ENCODE data around the gene SMPDL3A. TPM values are rescaled to one million over a fixed set of nuclear protein-coding genes. Genes with fewer than 3 reads are reported as not detected.
"Not testable (repeated sequence)": the region's sequence is repeated elsewhere in the genome, so short reads cannot be mapped to it uniquely, and the experiment has no call there.

The SMPDL3A gene
- 8.4 and 9.6 TPM in 2 replicates for total RNA-seq

- DNase-seq (ENCODE audit: low read depth), result peak; percentile 71
Measured at GRCh38 chr6:122789182-122790027, at the start of gene SMPDL3A. Gene SMPDL3A, plus strand, starts transcription at chr6:122789258. Its CDS starts 89 bp downstream, at chr6:122789347.

- no peak for DNase-seq (ENCODE audit: low read depth)
Measured at GRCh38 chr6:122740091-122740490, 49.0 kb upstream of the SMPDL3A start.

GRCh38 chr6:122740936-122741335 lies 48.1 kb upstream of the SMPDL3A start:
- DNase-seq (ENCODE audit: low read depth), result no peak

- DNase-seq (ENCODE audit: low read depth), result peak; percentile 7
Measured at GRCh38 chr6:122744247-122744646, 44.8 kb upstream of the SMPDL3A start.

- DNase-seq (ENCODE audit: low read depth), result not testable (repeated sequence)
Measured at GRCh38 chr6:122744856-122745255, 44.2 kb upstream of the SMPDL3A start.

GRCh38 chr6:122746688-122747087 lies 42.4 kb upstream of the SMPDL3A start:
- DNase-seq (ENCODE audit: low read depth), result no peak

GRCh38 chr6:122747573-122747972 lies 41.5 kb upstream of the SMPDL3A start:
- no peak for DNase-seq (ENCODE audit: low read depth)

- DNase-seq (ENCODE audit: low read depth), result not testable (repeated sequence)
Measured at GRCh38 chr6:122748945-122749344, 40.1 kb upstream of the SMPDL3A start.

GRCh38 chr6:122749451-122750050 lies 39.5 kb upstream of the SMPDL3A start:
- peak; percentile 16 for DNase-seq (ENCODE audit: low read depth)

- DNase-seq (ENCODE audit: low read depth), result no peak
Measured at GRCh38 chr6:122751326-122751725, 37.7 kb upstream of the SMPDL3A start.

GRCh38 chr6:122752459-122752858 lies 36.6 kb upstream of the SMPDL3A start:
- no peak for DNase-seq (ENCODE audit: low read depth)

GRCh38 chr6:122753000-122753687 lies 35.9 kb upstream of the SMPDL3A start:
- DNase-seq (ENCODE audit: low read depth), result no peak

GRCh38 chr6:122753688-122754056 lies 35.4 kb upstream of the SMPDL3A start:
- DNase-seq (ENCODE audit: low read depth), result no peak

- DNase-seq (ENCODE audit: low read depth), result no peak
Measured at GRCh38 chr6:122754191-122754731, 34.8 kb upstream of the SMPDL3A start.

- no peak for DNase-seq (ENCODE audit: low read depth)
Measured at GRCh38 chr6:122755901-122756300, 33.2 kb upstream of the SMPDL3A start.

GRCh38 chr6:122758927-122759334 lies 30.1 kb upstream of the SMPDL3A start:
- DNase-seq (ENCODE audit: low read depth), result no peak

GRCh38 chr6:122760330-122760729 lies 28.7 kb upstream of the SMPDL3A start:
- no peak for DNase-seq (ENCODE audit: low read depth)

GRCh38 chr6:122766256-122766655 lies 22.8 kb upstream of the SMPDL3A start:
- no peak for DNase-seq (ENCODE audit: low read depth)

GRCh38 chr6:122770835-122771601 lies 18.0 kb upstream of the SMPDL3A start:
- peak; percentile 58 for DNase-seq (ENCODE audit: low read depth)

GRCh38 chr6:122772724-122773415 lies 16.2 kb upstream of the SMPDL3A start:
- DNase-seq (ENCODE audit: low read depth), result no peak

- no peak for DNase-seq (ENCODE audit: low read depth)
Measured at GRCh38 chr6:122775975-122776374, 13.1 kb upstream of the SMPDL3A start.
